D721Med (cell line): ENCODE results near the gene RNF208.

Source experiments
- DNase-seq: peaks from one replicate; pipeline ENCODE4 v3.0.0; 2011; ENCODE audit warnings: low spot score; ENCODE audit not compliant: insufficient read length
- FAIRE-seq: peaks from 2 replicates; lab custom pipeline; 2011; peaks lifted over from hg19 to GRCh38; lab: Jason Lieb, UNC
- TF ChIP-seq, protein P1 (sequence below): IDR thresholded peaks from 2 replicates; pipeline ENCODE4 v1.5.1; 2012; ENCODE audit warnings: mild to moderate bottlenecking, control low read depth; ENCODE audit not compliant: insufficient read depth; ENCODE audit errors: missing control alignments

Gene RNF208

DNA sequence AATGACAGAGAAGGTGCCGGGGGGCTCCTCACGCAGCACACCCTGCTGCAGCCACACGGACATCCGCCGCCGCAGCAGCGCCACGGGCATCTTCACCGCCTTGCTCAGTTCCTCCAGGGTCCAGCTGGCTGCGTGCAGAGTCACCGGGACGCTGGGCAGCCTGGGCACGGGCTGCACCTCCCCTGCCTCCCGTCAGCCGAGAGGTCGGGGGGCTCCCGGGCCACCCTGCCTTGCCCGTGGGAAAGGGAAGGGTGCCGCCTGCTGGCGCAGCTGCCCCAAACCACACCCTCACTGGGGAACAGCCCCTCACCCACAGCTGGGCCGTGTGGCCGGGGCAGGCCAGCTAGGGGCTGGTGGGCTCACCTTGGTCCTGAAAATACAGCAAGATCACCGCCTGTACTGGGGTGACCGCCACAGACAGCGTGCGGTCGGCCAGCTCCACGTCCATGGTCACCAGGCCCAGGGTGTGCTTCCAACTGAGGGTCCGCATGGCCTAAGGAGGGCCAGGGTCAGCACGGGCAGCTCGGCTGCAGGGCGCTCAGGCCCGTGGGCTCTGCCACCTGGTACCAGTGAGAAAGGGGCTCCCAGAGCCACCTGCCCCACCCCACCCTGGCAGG lies 46.6 kb downstream of the RNF208 start:
- TF ChIP-seq, protein P1, sequence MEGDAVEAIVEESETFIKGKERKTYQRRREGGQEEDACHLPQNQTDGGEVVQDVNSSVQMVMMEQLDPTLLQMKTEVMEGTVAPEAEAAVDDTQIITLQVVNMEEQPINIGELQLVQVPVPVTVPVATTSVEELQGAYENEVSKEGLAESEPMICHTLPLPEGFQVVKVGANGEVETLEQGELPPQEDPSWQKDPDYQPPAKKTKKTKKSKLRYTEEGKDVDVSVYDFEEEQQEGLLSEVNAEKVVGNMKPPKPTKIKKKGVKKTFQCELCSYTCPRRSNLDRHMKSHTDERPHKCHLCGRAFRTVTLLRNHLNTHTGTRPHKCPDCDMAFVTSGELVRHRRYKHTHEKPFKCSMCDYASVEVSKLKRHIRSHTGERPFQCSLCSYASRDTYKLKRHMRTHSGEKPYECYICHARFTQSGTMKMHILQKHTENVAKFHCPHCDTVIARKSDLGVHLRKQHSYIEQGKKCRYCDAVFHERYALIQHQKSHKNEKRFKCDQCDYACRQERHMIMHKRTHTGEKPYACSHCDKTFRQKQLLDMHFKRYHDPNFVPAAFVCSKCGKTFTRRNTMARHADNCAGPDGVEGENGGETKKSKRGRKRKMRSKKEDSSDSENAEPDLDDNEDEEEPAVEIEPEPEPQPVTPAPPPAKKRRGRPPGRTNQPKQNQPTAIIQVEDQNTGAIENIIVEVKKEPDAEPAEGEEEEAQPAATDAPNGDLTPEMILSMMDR, result peak; percentile 29
- DNase-seq, result no peak
- no peak for FAIRE-seq

DNA sequence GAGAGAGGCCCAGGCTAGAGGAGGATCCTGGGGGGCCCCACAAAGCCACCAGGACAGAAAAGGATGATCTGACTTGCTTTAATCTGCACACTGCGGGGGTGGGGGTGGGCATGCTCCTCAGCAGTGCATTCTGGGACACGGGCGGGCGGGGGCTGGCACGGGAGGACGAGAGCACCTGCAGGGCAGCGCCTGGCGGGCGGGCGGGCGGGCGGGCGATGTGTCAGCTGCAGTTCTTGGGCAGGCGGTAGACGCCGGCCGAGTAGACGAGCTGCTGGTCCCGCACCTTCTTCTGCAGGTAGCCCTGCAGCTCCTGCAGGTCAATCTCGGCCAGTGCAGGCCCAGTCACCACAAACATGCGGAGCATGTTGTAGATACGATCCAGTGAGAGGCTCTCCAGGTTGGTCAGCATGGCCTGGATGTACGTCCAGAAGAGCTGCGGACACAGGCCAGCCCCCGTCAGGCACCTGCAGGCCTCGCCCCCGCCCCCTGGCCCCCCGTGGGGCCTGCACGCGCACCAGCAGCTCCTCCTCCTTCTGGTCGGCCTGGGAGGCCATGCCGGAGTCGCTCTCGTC lies 47.2 kb downstream of the RNF208 start:
- TF ChIP-seq, protein P1, result no peak
- FAIRE-seq, result no peak
- no peak for DNase-seq

DNA sequence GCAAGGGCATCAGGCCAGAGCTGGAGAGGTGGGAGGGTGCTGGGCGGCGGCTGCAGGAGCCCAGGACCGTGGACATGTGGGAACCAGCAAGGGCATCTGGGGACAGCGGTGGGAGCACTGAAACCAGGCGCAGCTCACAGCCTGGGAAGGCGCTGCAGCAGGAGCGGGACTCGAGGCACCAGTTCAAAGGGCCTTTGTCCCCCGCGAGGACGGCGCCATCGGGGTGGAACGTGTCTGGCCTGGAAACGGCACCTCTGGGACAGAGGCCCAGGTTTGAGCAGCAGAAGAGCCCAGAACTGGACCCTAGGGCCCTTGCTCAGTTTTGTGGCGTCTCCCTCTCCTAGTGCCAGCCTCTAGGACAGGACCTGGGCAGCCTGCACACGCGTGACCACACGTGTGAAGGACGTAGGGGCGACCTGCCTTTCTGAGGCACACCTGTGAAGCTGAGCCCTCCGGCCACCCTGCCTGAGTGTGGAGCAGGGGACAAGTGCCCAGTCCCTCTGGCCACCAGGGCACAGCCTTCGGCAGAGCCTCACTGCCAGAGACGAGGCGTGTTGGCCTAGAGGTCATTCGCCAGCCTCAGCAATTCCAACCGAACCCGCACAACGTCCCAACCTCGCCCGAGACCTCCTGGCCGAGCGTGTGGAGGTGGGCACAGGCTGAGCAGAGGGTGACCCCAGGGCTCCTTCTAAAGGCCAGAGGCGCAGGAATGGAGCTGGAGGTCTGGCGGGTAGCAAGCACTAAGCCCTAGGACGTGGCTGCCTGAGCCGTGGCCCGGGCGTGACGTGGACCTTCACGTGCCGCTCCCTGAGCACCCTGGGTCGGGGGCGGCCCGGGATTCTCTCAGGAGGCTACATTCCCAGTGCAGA lies 48.0 kb downstream of the RNF208 start:
- TF ChIP-seq, protein P1, result no peak
- no peak for FAIRE-seq

DNA sequence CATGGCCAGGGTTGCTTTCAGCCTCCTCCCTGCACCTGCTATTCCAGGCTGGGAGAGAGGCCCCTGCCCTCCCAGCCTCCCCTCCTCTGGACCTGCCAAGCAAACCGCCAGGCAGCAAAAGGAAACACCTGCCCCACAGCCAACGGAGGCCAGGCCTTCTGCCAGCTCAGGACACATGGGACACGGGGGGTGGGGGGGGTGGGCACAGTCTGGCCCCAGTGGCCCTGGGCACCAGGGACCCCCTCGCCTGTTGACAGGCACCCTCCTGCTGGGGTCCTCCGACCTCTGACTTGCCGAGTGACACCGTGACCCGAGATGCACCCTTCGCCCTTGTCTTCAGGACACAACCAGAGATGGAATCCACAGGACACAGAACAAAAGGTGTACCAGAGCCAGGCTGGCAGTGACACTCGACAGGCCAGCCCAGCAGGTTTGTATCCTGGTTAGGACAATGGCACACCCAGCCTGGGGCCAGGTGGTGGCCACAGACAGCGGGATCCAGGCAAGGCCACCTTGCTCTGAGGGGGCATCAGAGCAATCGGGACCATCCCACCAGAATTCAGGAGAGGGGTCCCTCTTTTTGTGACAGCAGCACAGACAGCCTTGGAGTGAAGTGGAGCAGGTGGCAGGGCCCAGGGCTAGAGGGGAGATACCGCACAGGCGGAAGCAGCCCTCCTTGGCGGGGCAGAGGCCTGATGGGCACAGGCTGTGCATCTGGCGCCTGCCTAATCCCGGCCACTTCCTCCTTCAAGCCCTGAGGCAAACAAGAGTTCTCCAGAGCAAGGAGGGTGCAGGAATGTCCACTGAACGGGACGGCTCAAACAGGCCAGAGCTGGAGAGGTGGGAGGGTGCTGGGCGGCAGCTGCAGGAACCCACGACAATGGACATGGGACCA lies 48.9 kb downstream of the RNF208 start:
- TF ChIP-seq, protein P1, result no peak
- DNase-seq (no peak), FAIRE-seq (no peak)

More for the DNA sequence above, 48.0 kb downstream of the RNF208 start:
- DNase-seq, result no peak

DNA sequence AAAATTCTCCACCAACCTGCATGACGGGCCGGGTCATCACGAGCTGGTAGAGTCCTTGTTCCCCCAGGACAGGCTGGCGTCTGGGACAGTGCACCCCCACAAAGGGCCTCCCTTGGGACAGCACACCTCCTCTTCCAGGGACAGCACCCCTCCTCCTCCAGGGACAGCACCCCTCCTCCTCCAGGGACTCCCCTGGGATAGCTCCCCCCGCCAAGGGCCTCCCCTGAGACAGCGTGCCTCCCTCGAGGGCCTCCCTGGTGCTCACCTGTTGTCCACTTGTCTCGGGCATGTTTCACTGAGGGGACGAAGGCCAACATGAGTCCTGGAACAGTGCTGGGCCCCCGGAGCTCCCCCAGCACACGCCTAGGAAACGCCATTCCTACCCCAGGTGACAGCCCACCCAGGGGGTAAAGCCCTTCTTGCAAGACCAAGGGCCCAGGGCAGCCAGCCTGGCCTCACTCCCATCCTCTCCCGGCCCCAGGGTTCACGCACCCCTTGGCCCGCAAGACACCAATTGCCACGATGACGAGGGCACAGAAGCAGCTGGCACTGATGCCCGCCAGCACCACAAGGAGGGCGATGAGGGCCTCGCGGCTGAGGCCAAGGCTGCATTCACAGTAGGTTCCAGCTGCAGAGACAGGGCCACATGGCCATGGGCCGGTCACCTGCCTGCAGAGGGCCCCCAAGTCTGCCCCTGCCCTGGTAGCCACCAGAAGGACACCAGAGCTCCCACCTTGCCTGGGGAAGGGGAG lies 50.7 kb downstream of the RNF208 start:
- FAIRE-seq (no peak), DNase-seq (no peak)
- TF ChIP-seq, protein P1, result no peak

DNA sequence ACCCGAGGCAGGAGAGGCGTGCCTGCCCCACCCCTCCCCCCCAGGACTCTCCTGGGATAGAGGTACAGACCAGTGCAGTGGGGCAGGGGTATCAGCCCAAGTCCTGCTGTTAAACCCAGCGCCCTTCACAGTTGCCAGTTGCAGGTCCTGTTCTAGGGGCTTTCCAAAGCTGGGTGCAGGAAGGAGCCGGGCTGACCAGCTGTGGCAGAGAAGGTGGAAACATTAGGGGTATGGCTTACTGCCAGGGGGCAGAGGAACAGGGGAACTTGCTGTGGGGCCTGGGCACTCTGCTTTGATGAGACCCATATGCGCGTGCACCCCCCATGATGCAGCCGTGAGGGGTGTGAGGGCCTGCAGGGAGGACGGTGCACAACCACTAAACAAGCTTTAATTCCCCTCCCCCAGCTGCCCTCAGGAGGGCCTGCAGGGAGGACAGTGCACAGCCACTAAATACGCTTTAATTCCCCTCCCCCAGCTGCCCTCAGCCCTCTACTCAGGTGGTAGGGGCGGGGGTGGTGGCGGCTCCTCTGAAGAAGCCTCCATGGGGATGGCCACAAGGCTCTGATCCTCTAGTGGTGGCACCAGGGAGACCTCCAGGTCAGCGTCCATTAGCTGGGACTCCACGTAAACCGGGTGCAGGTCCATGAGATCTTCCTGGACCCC lies 51.4 kb downstream of the RNF208 start:
- FAIRE-seq, result no peak

More for the DNA sequence above, 51.4 kb downstream of the RNF208 start:
- no peak for DNase-seq
- TF ChIP-seq, protein P1, result no peak
